GM21576 (cell line): ENCODE measurements around the gene SMYD2.

Experiments used
- ATAC-seq: cut with Tn5 transposase; IDR thresholded peaks from one replicate; pipeline ENCODE4 v1.9.1; 2021; ENCODE audit warnings: mild to moderate bottlenecking, moderate library complexity; ENCODE audit not compliant: unreplicated experiment

SMYD2 gene, protein sequence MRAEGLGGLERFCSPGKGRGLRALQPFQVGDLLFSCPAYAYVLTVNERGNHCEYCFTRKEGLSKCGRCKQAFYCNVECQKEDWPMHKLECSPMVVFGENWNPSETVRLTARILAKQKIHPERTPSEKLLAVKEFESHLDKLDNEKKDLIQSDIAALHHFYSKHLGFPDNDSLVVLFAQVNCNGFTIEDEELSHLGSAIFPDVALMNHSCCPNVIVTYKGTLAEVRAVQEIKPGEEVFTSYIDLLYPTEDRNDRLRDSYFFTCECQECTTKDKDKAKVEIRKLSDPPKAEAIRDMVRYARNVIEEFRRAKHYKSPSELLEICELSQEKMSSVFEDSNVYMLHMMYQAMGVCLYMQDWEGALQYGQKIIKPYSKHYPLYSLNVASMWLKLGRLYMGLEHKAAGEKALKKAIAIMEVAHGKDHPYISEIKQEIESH

GRCh38 chr1:214281021-214281719 lies at the start of gene SMYD2:
Gene SMYD2, plus strand, starts transcription at chr1:214281159. Its CDS starts 96 bp downstream, at chr1:214281255.
- peak; percentile 72 for ATAC-seq

- no peak for ATAC-seq
Observed at GRCh38 chr1:214233856-214234634, 46.9 kb upstream of the SMYD2 start.

DNA sequence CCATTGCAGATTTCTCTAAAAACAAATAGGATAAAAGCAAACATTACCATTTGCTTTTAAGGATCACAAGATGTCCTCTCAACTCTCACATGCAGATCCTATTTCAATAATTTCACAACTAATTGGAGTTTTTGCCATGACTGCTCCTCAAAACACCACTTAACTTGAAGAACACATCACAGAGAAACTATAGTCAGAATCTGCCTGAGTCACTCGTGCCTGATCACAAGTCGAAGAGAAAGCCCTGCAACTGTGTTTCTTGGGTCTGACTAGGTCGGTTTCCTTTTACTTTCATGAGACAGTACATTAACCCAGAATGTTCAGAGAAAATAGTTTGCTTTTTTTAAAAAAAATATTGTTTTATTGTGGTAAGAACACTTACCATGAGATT lies 46.3 kb upstream of the SMYD2 start:
- ATAC-seq, result no peak

DNA sequence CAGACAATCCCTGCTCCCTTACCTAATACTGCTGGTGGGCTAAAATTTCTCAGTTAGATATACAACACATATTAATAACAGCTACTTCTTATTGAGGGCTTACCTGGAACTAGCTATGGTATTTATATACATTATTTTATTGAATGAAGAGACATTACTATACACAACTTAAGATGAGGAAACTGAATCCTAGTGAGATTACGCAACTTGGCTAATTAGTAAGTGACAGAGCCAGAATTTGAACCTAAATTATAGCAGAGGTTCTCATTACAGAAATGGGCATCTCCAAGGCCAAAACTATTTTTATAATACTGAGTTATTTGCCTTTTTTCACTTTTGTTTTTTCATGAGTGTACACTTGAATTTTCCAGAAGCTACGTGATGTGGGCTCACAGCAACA lies 44.5 kb upstream of the SMYD2 start:
- no peak for ATAC-seq

DNA sequence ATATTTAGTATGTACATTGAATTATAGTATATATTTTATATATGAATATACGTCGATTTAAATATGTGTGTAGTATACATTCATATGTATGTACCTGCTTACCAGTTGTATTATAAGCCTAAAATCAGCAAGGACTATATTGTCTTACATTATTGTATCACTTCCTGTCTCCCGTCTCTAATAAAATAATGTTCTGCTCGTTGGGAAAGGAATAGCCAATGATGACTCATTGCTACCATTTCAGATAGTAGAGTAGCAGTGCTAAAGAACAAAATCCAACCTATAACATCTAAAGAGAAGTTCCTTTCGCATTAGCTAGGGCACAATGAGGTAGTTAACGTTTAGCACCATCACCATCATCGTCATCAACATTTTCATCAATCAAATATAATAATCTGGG lies 39.9 kb upstream of the SMYD2 start:
- no peak for ATAC-seq

GRCh38 chr1:214244252-214244651 lies 36.7 kb upstream of the SMYD2 start:
- no peak for ATAC-seq

- no peak for ATAC-seq
Observed at GRCh38 chr1:214244841-214245240, 36.1 kb upstream of the SMYD2 start.

- ATAC-seq, result no peak
Observed at GRCh38 chr1:214247501-214248041, 33.4 kb upstream of the SMYD2 start.

DNA sequence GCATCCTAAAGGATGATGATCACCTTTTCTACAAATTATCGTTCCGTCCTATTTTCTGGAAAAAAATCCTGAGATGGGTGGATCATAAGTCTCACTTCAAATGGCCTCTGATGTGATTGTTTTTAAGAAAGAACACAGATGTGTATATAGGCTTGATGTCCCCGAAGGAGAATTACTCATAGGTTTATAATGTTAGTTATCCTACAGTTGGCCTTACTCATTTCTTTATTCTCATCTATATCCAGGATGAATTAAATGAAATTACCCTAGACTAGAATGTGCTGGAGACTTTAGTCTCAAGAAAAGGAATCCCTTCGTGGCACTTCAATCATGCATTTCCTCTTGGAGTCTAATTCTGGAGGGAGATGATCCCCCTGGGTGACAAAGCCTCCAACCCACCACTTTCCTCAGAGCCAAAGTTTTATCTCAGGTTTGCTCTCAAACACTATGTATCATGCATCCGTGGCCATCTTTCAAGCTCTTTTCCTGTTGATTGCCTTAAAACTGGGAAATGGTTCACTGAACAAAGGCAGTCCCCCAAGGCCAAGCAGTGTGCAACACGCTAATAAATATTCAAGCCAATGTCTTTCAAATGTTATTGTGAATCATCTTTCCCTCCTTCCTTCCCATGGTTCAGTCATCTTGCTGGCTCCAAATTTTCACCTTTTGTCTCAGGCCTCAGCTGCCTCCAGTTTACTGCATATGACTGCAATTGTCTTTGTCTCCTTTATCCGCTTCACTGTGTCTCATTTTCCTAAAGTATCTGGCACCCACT lies 32.5 kb upstream of the SMYD2 start:
- no peak for ATAC-seq

DNA sequence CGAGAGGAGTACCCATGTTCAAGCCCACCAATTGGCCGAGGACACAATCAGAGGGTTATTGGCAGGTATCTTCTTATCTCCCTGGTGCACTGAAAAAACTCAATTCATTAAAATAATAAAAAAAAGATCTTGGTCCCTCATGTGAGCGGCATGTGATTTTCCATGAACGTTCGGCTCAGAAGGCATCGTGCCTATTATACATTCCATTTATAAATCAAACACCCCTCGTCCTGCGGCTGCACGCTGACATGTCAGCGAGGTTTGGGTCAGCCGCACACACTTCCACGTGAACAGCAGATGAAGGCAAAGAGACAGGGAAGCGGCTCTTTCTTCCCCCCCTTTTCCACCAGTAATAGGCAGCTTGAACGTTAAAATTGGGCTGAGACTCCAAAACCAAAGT lies 31.3 kb upstream of the SMYD2 start:
- ATAC-seq, result no peak

DNA sequence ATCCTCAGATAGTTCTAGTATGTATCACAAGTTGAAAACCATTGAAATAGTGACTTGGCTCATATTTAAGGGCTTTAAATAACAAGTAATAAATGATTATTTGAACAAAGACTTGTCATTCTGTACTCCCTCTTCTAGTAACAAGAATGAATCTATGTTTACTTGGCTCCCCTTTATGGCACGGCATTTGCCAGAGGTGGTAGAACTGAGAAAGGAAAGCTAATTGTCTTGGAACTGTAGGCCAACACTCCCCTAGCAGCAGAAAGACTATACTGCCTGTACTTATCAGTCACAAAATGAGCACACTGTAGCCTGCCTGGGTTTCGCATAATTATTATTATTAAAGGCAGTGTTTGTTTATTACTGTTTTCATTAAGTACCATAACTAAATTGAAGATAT lies 29.6 kb upstream of the SMYD2 start:
- no peak for ATAC-seq

DNA sequence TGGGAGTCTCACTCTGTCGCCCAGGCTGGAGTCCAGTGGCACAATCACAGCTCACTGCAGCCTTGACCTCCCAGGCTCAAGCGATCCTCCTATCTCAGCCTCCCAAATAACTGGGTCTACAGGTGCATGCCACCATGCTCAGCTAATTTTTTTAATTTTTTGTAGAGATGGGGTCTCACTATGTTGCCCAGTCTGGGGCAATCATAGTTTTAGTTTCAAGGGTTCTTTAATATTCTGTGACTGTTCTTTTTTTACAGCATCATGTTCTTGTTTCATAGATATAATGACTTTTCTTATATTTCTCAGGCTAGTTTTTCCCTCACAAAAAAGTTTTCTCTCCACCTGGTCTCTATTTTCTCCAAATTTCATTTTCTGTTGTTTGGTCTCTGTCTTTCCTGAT lies 25.4 kb upstream of the SMYD2 start:
- ATAC-seq, result no peak

DNA sequence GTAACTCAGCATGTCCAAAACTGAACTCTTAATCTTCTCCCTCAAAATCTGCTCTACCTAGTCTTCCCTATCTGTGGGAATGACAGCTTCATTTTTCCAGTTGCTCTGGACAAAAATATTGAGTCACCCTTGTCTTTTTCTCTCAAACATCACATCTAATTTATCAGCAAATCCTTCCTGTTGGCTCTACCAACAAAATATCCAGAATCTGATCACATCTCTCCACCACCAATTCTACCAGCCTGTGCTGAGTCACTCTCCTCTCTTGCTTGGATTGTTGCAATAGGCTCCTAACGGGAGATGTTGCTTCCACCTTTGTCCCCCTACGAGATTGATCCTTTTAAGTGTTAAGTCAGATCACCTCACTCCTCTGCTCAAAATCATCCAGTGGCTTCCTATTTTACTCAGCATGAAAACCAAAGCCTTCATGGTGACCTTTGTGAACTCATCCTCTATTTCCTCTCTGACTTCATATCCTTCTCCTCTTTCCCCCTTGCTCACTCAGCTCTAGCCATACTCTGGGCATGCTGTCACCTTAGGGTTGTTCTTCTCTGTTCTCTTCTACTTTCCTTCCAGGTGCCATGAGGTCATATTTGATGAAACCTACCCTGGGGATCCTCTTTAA lies 21.5 kb upstream of the SMYD2 start:
- no peak for ATAC-seq

GRCh38 chr1:214260561-214261205 lies 20.3 kb upstream of the SMYD2 start:
- no peak for ATAC-seq

GRCh38 chr1:214261206-214262123 lies 19.5 kb upstream of the SMYD2 start:
- ATAC-seq, result peak; percentile 95

GRCh38 chr1:214264196-214264595 lies 16.8 kb upstream of the SMYD2 start:
- ATAC-seq, result no peak

DNA sequence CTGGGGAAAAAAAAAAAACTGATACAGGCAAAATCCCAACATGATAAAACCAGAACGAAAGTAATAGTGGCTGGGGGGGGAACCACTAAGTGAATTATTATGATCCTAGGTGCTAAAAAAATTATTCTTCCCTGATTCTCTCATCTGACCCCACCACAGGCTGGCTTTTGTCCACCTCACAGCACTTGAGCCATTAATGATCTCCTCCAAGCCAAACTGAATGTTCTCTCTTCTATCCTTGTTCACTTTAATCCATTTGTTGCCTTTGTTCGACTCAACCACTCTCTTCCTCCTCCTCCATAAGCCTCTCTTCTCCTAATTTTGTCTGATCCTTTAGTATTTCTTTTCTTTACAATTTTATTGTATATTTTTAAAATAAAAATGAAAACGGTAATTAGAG lies 16.0 kb upstream of the SMYD2 start:
- no peak for ATAC-seq

GRCh38 chr1:214270097-214270650 lies 10.8 kb upstream of the SMYD2 start:
- no peak for ATAC-seq
